ENCODE results near the gene CFLAR.
A peak's percentile ranks its signal among the peaks of the same experiment; 100 is the strongest.
"Not testable (repeated sequence)": the region's sequence is repeated elsewhere in the genome, so short reads cannot be mapped to it uniquely, and the experiment has no call there.

Gene CFLAR

GRCh38 chr2:201116115-201116958 is at the start of gene CFLAR:
Gene CFLAR (plus strand): TSS chr2:201116164. CDS start chr2:201129866, 13,702 bp downstream.
- peak in 1 of 2 experiments; percentile 35 for DNase-seq

GRCh38 chr2:201070948-201071478 is 45.0 kb upstream of the CFLAR start:
- no peak for DNase-seq

- peak; percentile 15 to 75 for DNase-seq
These were observed 44.3 kb upstream of the CFLAR start, which contains the start of the genes HYCC2 and NDUFB3 for GRCh38 chr2:201071479-201072200. Gene HYCC2 (minus strand): TSS chr2:201071671. CDS start chr2:201024009, 47,662 bp downstream. Gene NDUFB3 (plus strand): TSS chr2:201072001. CDS start chr2:201078883, 6,882 bp downstream.

- no peak for DNase-seq
These were observed 43.8 kb upstream of the CFLAR start for GRCh38 chr2:201072201-201072530.

- DNase-seq: no peak
These were observed 42.9 kb upstream of the CFLAR start for GRCh38 chr2:201073071-201073470.

GRCh38 chr2:201074996-201075395 is 41.0 kb upstream of the CFLAR start:
- no peak for DNase-seq

DNA sequence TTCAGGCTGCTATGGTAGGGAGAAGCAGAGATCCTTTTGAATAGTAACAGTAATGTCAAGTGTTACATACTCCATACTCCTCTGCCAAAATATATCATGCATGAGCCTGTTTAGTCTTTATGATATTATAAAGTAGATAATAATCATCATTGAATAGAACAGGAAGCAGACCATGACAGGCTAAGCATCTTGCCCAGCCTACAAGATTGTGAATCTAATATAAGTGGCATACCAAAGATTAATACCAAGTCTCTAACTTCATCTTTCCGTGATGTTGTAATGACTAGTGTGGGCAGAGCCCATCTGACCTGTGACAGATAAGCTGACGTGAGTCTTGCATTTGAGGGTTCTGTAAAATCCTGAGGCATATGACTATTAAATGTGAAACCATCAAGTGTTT is 31.1 kb upstream of the CFLAR start:
- DNase-seq: no peak

DNA sequence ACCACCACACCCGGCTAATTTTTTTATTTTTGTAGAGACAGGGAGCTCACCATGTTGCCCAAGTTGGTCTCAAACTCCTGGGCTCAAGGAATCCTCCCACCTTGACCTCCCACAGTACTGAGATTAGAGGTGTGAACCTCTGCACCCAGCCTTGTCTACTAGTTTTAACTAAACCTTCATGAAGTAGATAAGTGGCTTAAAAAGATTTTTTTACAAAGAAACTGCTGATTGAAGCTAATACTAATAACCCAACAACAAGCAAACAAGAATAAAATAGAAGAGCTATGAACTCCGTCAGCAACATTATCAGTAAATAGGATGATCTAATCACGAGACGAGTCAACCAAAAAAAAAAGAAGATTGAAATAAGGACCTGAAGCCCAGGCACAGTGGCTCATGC is 25.4 kb upstream of the CFLAR start:
- no peak for DNase-seq

DNA sequence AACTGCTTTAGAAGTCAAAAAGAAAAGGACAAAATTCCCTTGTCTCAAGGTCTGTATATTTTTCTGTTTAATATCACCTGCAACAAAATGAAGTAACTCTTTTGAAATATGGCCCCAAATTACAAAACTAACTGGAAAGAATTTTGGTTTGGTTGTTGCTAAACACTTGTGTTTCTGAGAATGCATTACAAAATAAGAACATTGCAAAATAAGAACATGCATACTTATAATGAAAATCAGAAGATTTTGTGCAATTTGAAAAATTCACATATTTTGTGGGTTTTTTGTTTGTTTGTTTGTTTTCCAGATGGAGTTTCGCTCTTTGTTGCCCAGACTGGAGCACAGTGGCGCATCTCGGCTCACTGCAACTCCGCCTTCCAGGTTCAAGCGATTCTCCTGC is 22.4 kb upstream of the CFLAR start:
- DNase-seq: no peak

DNA sequence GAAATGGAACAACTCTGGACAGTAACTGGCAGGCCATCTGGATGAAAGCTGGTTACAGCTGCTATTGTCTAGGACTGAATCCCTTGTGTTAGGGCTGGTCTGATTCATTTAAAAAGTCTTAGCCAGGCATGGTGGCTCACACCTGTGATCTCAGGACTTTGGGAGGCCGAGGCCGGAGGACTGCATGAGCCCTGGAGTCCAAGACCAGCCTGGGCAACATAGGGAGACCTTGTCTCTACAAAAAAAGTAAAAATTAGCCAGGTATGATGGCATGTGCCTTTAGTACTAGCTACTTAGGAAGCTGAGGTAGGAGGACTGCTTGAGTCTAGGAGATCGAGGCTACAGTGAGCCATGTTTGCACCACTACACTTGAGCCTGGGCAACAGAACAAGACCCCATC is 15.5 kb upstream of the CFLAR start:
- no peak for DNase-seq

DNA sequence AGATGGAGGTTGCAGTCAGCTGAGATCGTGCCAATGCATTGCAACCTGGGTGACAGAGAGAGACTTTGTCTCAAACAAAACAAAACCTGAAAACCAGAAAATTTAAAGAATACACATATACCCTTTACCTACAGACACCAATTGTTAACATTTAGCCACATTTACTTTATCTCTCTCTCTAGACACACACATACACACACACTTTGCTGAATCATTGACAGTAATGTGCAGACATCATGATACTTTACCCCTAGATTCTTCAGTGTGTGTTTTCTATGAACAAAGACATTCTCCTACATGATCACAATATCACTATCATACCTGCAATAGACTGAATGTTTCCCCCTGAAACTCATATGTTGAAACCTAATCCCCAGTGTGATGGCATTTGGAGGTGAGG is 10.2 kb upstream of the CFLAR start:
- no peak for DNase-seq

GRCh38 chr2:201107624-201108023 is 8.3 kb upstream of the CFLAR start:
- no peak for DNase-seq

DNA sequence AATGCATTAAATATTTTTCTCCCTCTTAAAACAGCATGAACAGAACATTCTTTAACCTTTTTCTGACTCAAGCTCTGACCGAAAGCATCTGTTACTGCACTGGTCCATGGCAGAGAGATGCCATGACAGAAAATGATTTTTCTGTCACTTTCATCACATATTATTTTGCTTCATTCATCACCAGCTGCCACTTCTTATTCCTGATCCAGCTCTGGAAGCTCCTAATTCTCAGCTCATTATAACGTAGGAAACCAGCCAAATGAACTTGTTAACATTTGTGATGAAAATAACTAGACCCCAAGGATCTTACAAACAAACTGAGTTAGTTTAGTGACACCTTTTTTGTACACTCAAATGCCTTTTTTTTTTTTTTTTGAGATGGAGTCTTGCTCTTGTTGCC is 7.6 kb upstream of the CFLAR start:
- DNase-seq: no peak

GRCh38 chr2:201109186-201109585 is 6.8 kb upstream of the CFLAR start:
- no peak for DNase-seq

DNA sequence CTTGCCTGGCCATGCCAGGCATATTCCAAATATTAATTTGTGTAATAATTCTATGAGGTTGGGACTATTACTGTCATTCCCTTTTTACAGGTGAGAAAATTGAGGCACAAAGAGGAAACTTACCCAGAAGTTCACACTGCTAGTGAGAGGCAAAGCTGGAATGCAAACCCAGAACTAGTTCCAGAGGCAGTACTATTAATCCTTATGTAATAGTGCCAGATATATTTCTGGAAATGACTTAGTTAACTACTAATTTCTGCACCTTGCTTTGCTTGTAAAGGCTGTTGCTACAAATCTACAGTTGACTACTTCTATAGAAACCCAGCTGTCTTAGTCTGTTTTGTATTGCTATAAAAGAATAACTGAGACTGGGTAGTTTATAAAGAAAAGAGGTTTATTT is 5.3 kb upstream of the CFLAR start:
- DNase-seq: no peak

DNA sequence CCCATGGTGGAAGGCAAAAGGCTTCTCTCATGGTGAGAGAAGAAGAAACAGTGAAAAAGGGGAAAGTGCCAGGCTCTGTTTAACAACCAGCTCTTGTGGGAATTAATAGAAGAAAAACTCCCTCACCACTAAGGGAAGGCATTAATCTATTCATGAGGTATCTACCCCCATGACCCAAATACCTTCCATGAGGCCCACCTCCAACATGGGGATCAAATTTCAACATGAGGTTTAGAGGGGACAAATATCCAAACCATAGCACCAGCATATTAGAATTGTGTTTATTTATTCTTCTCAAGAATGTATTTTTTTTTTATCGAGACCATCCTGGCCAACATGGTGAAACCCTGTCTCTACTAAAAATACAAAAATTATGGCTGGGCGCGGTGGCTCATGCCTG is 4.9 kb upstream of the CFLAR start:
- DNase-seq: no peak

DNA sequence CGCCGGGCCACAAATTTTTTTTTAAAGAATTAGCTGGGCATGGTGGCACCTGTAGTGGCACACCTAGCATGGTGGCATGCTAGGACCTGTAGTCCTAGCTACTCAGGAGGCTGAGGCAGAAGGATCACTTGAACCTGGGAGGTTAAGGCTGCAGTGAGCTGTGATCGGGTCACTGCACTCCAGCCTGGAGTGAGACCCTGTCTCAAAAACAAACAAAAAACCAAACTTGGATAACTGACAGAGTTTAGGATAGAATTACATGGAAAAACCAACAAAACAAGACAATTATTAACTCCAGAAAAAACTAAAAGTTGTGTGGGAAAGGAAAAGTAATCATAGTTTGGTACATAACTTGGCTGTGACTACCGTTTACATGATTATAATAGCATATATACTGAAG is 1.6 kb upstream of the CFLAR start:
- no peak for DNase-seq

- DNase-seq: no peak
These were observed 1.1 kb upstream of the CFLAR start for GRCh38 chr2:201114846-201115245.

DNA sequence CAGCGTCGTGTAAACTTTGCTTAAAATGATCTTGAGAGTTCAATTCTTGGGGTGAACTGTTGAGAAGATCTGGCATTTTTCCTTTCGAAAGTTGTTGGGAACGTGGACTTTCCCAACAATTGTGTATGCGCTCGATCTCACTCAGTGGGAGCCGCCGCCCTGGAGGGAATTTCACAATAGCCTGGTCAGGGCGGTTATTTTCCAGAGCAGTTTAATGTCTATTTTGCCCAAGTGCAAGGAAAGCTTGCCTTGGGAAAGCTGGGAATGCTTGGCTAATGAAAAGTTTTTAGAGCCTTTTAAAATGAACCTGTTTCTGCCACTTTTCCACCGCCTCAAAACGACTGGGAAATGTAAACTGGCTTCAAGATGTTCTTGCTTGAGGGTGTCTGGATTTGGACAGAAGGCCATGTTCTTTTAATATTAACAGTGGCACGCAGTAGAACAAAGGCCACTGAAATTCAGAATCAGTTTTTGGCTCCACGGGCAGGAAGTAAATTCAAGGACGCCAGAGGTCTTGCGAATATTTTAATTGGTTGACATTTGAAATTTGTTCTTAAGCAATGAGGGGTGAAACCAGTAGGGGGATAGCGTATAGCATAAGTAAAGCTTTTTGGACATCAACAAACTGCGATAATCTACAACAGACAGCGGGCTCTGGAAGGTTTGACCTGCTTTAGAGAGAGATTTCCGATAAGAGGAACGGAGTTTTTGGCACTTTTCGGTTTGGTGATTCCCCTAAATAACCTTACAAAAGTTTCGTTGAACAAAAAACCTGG is 1.2 kb downstream of the CFLAR start:
- DNase-seq: no peak

- not testable (repeated sequence) for DNase-seq
These were observed 1.8 kb downstream of the CFLAR start for GRCh38 chr2:201117735-201118094.

DNA sequence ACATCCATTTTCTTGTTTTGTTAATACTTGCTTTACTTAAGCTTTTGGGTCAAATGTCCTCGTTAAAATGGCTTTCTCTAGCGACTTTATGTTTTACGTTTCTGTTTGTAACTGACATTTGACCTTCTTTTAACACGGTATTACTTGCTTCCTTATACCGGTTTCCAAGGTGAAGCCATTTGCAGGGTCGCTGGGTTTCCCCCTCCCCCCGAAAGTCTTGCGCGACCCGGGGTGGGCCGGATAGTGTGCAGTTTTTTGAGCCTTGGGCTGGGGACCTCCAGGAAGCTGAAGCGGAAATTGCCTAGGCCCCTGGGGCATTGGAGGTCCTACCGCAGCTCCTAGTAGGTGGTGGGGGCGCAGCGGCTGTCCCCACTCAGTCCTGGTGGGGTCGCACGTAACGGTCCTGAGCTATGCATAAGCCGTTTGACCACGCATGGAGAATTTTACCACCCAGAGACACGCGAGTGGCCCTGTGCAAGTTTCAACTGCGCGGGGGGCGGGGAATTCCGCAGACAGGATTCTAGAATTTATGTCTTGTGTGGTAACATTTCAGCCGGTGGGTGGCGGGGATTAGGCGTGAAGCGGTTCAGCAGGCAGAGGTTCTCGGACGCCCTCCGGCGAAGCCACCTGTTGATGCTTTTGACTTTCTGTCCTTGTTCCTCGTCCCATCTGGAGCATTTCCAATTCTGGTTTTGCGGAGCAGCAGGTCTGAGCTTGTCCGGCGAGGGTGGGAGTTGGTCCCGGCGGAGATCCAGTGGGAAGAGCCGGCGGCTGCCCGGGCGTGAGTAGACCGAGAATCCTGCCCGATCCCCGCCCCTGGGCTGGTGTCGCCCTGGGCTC is 2.4 kb downstream of the CFLAR start:
- peak in 1 of 2 experiments; percentile 27 for DNase-seq
